Effector memory CD4-positive, alpha-beta T cell (primary cell): ENCODE results near the gene RALGPS1.

ENCODE experiments used
- DNase-seq, 3 donors: peaks; one replicate each; pipeline ENCODE4 v3.0.0-alpha.2; 2020
- H3K27ac ChIP-seq: 2 replicates; pipeline ENCODE4 v1.7.0; 2013; ENCODE audit warnings: mild to moderate bottlenecking, low read length, moderate library complexity; ENCODE audit not compliant: insufficient read depth, poor library complexity, severe bottlenecking
- H3K27me3 ChIP-seq: replicated peaks from 2 replicates; pipeline ENCODE4 v1.7.0; 2013; ENCODE audit warnings: mild to moderate bottlenecking, low read length; ENCODE audit not compliant: insufficient read depth, control insufficient read depth, poor library complexity, severe bottlenecking
- H3K36me3 ChIP-seq: 2 replicates; pipeline ENCODE4 v1.7.0; 2013; ENCODE audit warnings: mild to moderate bottlenecking, low read length, moderate library complexity; ENCODE audit not compliant: control insufficient read depth, insufficient read depth
- H3K4me1 ChIP-seq: 2 replicates; pipeline ENCODE4 v1.7.0; 2013; ENCODE audit warnings: low read length, mild to moderate bottlenecking; ENCODE audit not compliant: control insufficient read depth, insufficient read depth, poor library complexity, severe bottlenecking
- H3K4me3 ChIP-seq: 2 replicates; pipeline ENCODE4 v1.7.0; 2013; ENCODE audit warnings: low read length, low read depth, mild to moderate bottlenecking; ENCODE audit not compliant: insufficient read depth, poor library complexity, severe bottlenecking
- H3K9me3 ChIP-seq: 2 replicates; pipeline ENCODE4 v1.7.0; 2013; ENCODE audit warnings: mild to moderate bottlenecking, low read length, moderate library complexity; ENCODE audit not compliant: control insufficient read depth

RALGPS1 gene

DNA sequence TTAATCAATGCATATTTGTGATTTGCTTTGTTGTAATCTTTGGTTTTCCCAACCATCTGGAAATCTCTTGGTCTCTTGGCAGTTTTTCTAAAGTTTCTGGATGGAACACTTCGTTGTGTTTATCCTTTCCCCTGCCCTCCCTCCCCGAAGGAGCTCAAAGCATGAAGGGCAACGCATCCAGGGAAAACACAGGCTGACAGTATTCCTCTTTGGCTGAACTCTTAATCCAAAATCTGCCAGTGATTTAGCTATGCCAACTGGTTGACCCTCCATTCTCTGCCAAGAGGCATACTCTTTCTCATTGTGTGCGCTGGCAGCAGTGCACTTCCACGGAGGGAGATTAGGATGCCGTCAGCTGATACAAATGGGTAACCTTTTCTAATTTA is 33.6 kb upstream of the RALGPS1 start:
- Histone ChIP-seq H3K36me3 (peaks cover 21% of the 10 kb centered on the region), H3K27ac (no peak overlapping the region), H3K4me1 (no peaks in the 10 kb centered on the region), H3K9me3 (no peaks in the 10 kb centered on the region), H3K4me3 (no peak overlapping the region), H3K27me3 (no peaks in the 10 kb centered on the region)
- no peak for DNase-seq

DNA sequence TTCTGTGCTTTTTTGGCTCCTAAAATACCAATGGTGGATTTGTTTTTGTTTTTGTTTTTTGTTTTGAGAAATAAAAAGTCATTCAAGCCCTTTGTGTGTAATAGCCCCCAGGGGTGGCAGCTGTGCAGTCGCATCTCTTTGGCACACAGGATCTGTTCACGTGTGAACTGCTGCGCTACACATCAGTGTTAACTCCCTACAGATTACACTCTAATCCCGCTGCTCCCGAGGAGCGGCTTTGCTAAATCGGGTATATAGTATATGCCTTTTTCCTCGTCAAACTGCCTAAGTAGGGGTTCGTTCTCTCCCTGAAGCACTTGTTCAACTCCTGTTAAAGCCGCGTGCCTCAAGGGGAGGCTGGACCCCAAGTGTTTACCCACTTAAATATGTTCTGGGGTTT is 31.8 kb upstream of the RALGPS1 start:
- Histone ChIP-seq H3K36me3 (peaks cover 21% of the 10 kb centered on the region), H3K4me3 (no peak overlapping the region)

GRCh38 chr9:126883636-126884035 is 30.9 kb upstream of the RALGPS1 start:
- DNase-seq: no peak
- H3K9me3 ChIP-seq: no peaks in the 10 kb centered on the region
- H3K36me3 ChIP-seq: peaks cover 21% of the 10 kb centered on the region
- H3K27ac ChIP-seq: no peak overlapping the region
- H3K4me3 ChIP-seq: no peak overlapping the region
- no peaks in the 10 kb centered on the region for H3K27me3 ChIP-seq
- H3K4me1 ChIP-seq: no peaks in the 10 kb centered on the region

More for the DNA sequence above, 31.8 kb upstream of the RALGPS1 start:
- Histone ChIP-seq H3K9me3 (no peaks in the 10 kb centered on the region), H3K27me3 (no peaks in the 10 kb centered on the region), H3K27ac (no peak overlapping the region), H3K4me1 (no peaks in the 10 kb centered on the region)
- DNase-seq: no peak

GRCh38 chr9:126885131-126885641 is 29.4 kb upstream of the RALGPS1 start:
- Histone ChIP-seq H3K27me3 (no peaks in the 10 kb centered on the region), H3K9me3 (no peaks in the 10 kb centered on the region), H3K4me3 (no peak overlapping the region)

DNA sequence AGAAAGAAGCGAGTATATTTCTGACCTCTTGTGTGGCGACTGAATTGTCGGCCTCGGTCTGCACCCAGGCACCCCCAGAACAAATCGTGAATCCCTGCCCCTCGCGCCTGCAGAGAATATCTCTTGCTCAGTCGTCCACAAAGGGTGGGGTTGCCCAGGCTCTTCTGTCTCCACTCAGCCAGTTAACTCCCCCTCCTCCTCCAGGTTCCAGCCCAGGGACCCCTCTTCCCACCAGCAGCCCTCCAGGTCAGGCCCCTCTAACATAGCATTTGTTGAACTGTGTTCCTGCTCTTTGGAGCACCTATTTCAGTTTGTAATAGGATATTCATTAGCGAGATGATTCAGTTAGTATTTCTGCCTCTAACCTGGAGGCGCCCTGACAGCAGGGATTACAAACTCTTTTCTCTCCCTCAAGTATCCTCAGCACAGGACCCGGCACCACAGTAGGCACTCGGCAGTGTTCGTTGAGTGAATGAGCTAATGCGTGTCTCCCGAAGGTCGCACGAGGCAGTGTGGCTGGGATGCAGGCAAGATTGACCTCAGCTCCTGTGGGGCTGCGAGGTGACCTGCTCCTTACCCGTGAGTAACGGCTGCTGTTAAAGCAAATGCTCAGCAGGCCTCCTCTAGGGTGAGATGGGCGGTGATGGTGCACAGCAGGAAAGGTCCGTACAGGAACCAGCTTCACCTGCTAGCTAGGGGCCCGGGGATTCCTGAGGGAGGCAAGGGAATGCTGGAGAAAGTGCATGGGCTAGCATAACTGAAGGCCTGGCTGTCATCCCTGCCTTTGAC is 28.4 kb upstream of the RALGPS1 start:
- Histone ChIP-seq H3K27me3 (no peaks in the 10 kb centered on the region), H3K4me1 (no peaks in the 10 kb centered on the region), H3K9me3 (no peaks in the 10 kb centered on the region), H3K4me3 (no peak overlapping the region), H3K27ac (no peak overlapping the region), H3K36me3 (peaks cover 5% of the 10 kb centered on the region)
- no peak for DNase-seq

More at GRCh38 chr9:126885131-126885641, 29.4 kb upstream of the RALGPS1 start:
- Histone ChIP-seq H3K27ac (no peak overlapping the region), H3K36me3 (peaks cover 11% of the 10 kb centered on the region), H3K4me1 (no peaks in the 10 kb centered on the region)
- no peak for DNase-seq

DNA sequence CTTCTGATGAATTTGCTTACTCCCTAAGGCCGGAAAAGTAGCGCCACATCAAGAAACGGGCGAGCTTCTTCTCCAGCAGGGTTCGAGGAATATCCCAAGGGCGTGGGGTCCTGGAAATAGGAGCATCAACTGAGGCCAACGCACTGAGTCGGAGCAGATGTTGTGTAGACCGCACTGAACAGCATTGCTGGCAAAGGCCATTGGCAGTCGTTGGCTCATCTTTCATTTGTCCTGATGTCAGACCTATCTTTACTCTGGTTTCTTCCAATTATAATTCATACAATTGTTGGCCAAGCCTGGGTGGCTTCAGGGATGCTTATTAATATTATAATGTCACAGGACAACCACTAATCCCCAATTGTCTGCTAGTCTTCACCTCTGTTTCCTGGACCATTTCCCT is 27.7 kb upstream of the RALGPS1 start:
- H3K4me1 ChIP-seq: no peaks in the 10 kb centered on the region
- no peaks in the 10 kb centered on the region for H3K27me3 ChIP-seq
- H3K36me3 ChIP-seq: no peaks in the 10 kb centered on the region
- no peaks in the 10 kb centered on the region for H3K9me3 ChIP-seq
- H3K27ac ChIP-seq: no peak overlapping the region
- H3K4me3 ChIP-seq: no peak overlapping the region
- no peak for DNase-seq

DNA sequence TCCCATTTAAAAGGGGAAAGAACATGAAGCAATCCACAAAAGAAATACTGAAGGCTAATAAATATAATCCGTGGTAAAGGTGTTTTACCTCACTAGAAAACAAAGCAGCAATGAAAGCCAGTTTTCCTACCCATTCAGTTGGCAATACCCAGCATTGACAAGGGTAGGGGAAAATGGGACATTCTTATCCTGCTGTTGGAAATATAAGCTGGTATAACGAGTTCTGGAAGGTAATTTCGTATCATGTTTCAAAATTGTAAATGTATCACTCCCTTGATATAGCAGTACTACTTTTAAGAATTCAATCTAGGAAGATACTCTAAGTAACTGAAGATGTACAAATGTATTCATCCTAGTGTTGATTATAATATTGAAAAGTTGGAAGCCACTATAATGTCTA is 22.9 kb upstream of the RALGPS1 start:
- no peak for DNase-seq
- no peaks in the 10 kb centered on the region for H3K9me3 ChIP-seq
- H3K36me3 ChIP-seq: no peaks in the 10 kb centered on the region
- H3K4me3 ChIP-seq: no peak overlapping the region
- no peak overlapping the region for H3K27ac ChIP-seq
- no peaks in the 10 kb centered on the region for H3K4me1 ChIP-seq
- no peaks in the 10 kb centered on the region for H3K27me3 ChIP-seq

DNA sequence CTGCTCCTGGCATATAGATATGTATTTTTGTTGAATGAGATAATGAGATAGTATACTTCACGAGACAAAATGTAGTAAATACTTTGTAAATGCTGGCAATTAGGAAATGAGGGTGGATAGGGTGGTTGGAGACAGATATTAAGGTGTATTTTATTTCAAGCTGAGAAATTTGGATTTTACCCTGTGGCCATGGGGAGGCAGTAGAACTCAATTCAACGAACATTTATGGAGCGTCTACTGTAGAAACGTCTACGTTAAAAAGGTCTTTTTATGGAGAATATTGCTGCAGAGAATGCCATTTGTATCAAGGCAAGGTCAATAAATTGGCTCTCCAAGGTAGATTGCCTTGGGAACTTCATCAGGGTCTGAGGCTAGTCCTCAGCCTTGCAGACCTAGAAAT is 21.5 kb upstream of the RALGPS1 start:
- Histone ChIP-seq H3K27me3 (no peaks in the 10 kb centered on the region), H3K36me3 (no peaks in the 10 kb centered on the region), H3K27ac (no peak overlapping the region), H3K4me3 (no peak overlapping the region), H3K4me1 (no peaks in the 10 kb centered on the region), H3K9me3 (no peaks in the 10 kb centered on the region)
- no peak for DNase-seq

- Histone ChIP-seq H3K4me1 (no peaks in the 10 kb centered on the region), H3K36me3 (no peaks in the 10 kb centered on the region), H3K27ac (no peak overlapping the region), H3K9me3 (no peaks in the 10 kb centered on the region), H3K27me3 (no peaks in the 10 kb centered on the region), H3K4me3 (no peak overlapping the region)
- DNase-seq: no peak
Measured at GRCh38 chr9:126894052-126894603, 20.5 kb upstream of the RALGPS1 start.

- Histone ChIP-seq H3K27me3 (no peaks in the 10 kb centered on the region), H3K4me3 (no peak overlapping the region), H3K9me3 (no peaks in the 10 kb centered on the region), H3K4me1 (no peaks in the 10 kb centered on the region), H3K36me3 (no peaks in the 10 kb centered on the region), H3K27ac (no peak overlapping the region)
- no peak for DNase-seq
Measured at GRCh38 chr9:126902210-126902609, 12.4 kb upstream of the RALGPS1 start.
